H1 (cell line): ENCODE data around the gene STXBP5L. TPM values are rescaled to one million over a fixed set of nuclear protein-coding genes. Genes with fewer than 3 reads are reported as not detected.
"Not testable (repeated sequence)": the region's sequence is repeated elsewhere in the genome, so short reads cannot be mapped to it uniquely, and the experiment has no call there.

ENCODE experiments used
- CTCF ChIA-PET: fragments of 300-600 bp; sonication (Branson Sonifier 250); formaldehyde crosslinking; loops from one replicate; lab custom pipeline; 2021; ENCODE audit not compliant: partially characterized antibody; lab: Charles Lee
- POLR2A ChIA-PET: fragments of 300-600 bp; sonication (Branson Sonifier 250); formaldehyde crosslinking; loops from one replicate; lab custom pipeline; 2021; ENCODE audit warnings: inconsistent platforms; ENCODE audit not compliant: partially characterized antibody; lab: Charles Lee
- DNase-seq, 2 experiments: peaks; one replicate each; pipeline versions ENCODE4 v3.0.0 to v3.0.0-alpha.2; 2010 to 2022; ENCODE audit warnings: low spot score in 2 of 2, low read depth in 1 of 2, mixed read lengths in 1 of 2
- FAIRE-seq: peaks from 2 replicates; lab custom pipeline; 2011; peaks lifted over from hg19 to GRCh38; lab: Jason Lieb, UNC
- H2AFZ ChIP-seq: 2 replicates; pipeline ENCODE4 v1.8.1; 2012; ENCODE audit warnings: low read length, inconsistent platforms
- H2AK5ac ChIP-seq: 2 replicates; pipeline ENCODE4 v1.6.1; 2013; ENCODE audit warnings: low read depth, low read length
- H2BK120ac ChIP-seq: replicated peaks from 2 replicates; pipeline ENCODE3; 2013; ENCODE audit warnings: low read depth, low read length, inconsistent platforms
- H2BK12ac ChIP-seq: 2 replicates; pipeline ENCODE4 v1.6.1; 2013; ENCODE audit warnings: low read depth, low read length
- H2BK15ac ChIP-seq: 2 replicates; pipeline ENCODE4 v1.6.1; 2013; ENCODE audit warnings: low read length
- H2BK20ac ChIP-seq: 2 replicates; pipeline ENCODE4 v1.6.1; 2013; ENCODE audit warnings: low read length
- H2BK5ac ChIP-seq: 2 replicates; pipeline ENCODE4 v1.6.1; 2013; ENCODE audit warnings: low read depth, low read length
- H3K14ac ChIP-seq: 2 replicates; pipeline ENCODE4 v1.6.1; 2013; ENCODE audit warnings: inconsistent platforms; ENCODE audit not compliant: insufficient read length
- H3K18ac ChIP-seq: 2 replicates; pipeline ENCODE4 v1.6.1; 2013; ENCODE audit warnings: low read length; ENCODE audit errors: extremely low read depth
- H3K23ac ChIP-seq: 2 replicates; pipeline ENCODE4 v1.6.1; 2013; ENCODE audit warnings: inconsistent platforms; ENCODE audit not compliant: insufficient read length
- H3K23me2 ChIP-seq: 2 replicates; pipeline ENCODE4 v1.6.1; 2013; ENCODE audit warnings: low read depth, low read length
- H3K27ac ChIP-seq: 2 replicates; pipeline ENCODE4 v1.6.1; 2011; ENCODE audit warnings: low read depth, low read length, inconsistent platforms
- H3K27me3 ChIP-seq, 4 experiments: replicated peaks in 1 of 4; 1 replicate in 1 of 4; 2 replicates in 3 of 4; pipeline versions ENCODE4 v1.6.1 to v1.8.1; 2011 to 2013; ENCODE audit warnings: low read length in 3 of 4, mild to moderate bottlenecking in 3 of 4, inconsistent platforms in 2 of 4, mixed read lengths in 2 of 4, moderate library complexity in 1 of 4; ENCODE audit not compliant: control insufficient read depth in 3 of 4, insufficient read depth in 3 of 4; ENCODE audit errors: extremely low read depth in 1 of 4
- H3K36me3 ChIP-seq, 4 experiments: 2 replicates each; pipeline versions ENCODE4 v1.6.1 to v1.8.1; 2011 to 2013; ENCODE audit warnings: mild to moderate bottlenecking in 4 of 4, low read length in 3 of 4, moderate library complexity in 2 of 4, control low read depth in 1 of 4, inconsistent platforms in 1 of 4; ENCODE audit not compliant: insufficient read depth in 4 of 4, control insufficient read depth in 2 of 4
- H3K4ac ChIP-seq: replicated peaks from 2 replicates; pipeline ENCODE3; 2013; ENCODE audit warnings: low read length, low read depth, mixed read lengths, inconsistent platforms; ENCODE audit not compliant: insufficient read length
- H3K4me1 ChIP-seq, 4 experiments: replicated peaks in 1 of 4; 1 replicate in 1 of 4; 2 replicates in 3 of 4; pipeline versions ENCODE4 v1.6.1 to v1.8.1; 2011 to 2013; ENCODE audit warnings: low read length in 3 of 4, inconsistent platforms in 2 of 4, mixed read lengths in 1 of 4; ENCODE audit not compliant: insufficient read depth in 4 of 4, control insufficient read depth in 3 of 4
- H3K4me2 ChIP-seq, 2 experiments: 2 replicates each; pipeline versions ENCODE4 v1.6.1 to v1.8.1; 2011 to 2013; ENCODE audit warnings: low read depth in 2 of 2, low read length in 2 of 2, control low read depth in 1 of 2, inconsistent platforms in 1 of 2, mild to moderate bottlenecking in 1 of 2; ENCODE audit not compliant: insufficient read depth in 1 of 2
- H3K4me3 ChIP-seq, 4 experiments: fragments of 200-600, 300-600 bp in 1 of 4; sonication (generic), shearing (Covaris generic), sonication (Bioruptor Twin) in 1 of 4; 2 replicates each; pipeline versions ENCODE4 v1.5.1 to v1.8.1; 2011 to 2016; ENCODE audit warnings: low read length in 4 of 4, low read depth in 3 of 4, control low read depth in 2 of 4, inconsistent platforms in 2 of 4, mild to moderate bottlenecking in 2 of 4, mixed read lengths in 1 of 4, moderate library complexity in 1 of 4; ENCODE audit not compliant: insufficient read depth in 2 of 4; ENCODE audit errors: extremely low read depth in 1 of 4
- H3K56ac ChIP-seq: replicated peaks from 2 replicates; pipeline ENCODE3; 2013; ENCODE audit warnings: low read depth, mild to moderate bottlenecking, mixed read lengths, low read length, inconsistent platforms; ENCODE audit not compliant: insufficient read length
- H3K79me1 ChIP-seq: 2 replicates; pipeline ENCODE4 v1.6.1; 2013; ENCODE audit warnings: low read depth, low read length, control low read depth
- H3K79me2 ChIP-seq, 2 experiments: 2 replicates each; pipeline versions ENCODE4 v1.6.1 to v1.8.1; 2012 to 2013; ENCODE audit warnings: low read length in 2 of 2, mild to moderate bottlenecking in 2 of 2, inconsistent platforms in 1 of 2; ENCODE audit not compliant: insufficient read depth in 2 of 2, control insufficient read depth in 1 of 2
- H3K9ac ChIP-seq, 4 experiments: replicated peaks in 1 of 4; 1 replicate in 1 of 4; 2 replicates in 3 of 4; pipeline versions ENCODE4 v1.6.1 to v1.8.1; 2011 to 2013; ENCODE audit warnings: low read depth in 3 of 4, low read length in 3 of 4, control low read depth in 2 of 4, mild to moderate bottlenecking in 2 of 4, moderate library complexity in 2 of 4, inconsistent platforms in 1 of 4; ENCODE audit errors: extremely low read depth in 1 of 4
- H3K9me3 ChIP-seq, 2 experiments: 2 replicates each; pipeline versions ENCODE4 v1.6.1 to v1.8.1; 2012 to 2013; ENCODE audit warnings: mild to moderate bottlenecking in 2 of 2, moderate library complexity in 2 of 2, control low read depth in 1 of 2, inconsistent platforms in 1 of 2, low read depth in 1 of 2, low read length in 1 of 2, mixed read lengths in 1 of 2; ENCODE audit not compliant: insufficient read depth in 2 of 2
- H4K20me1 ChIP-seq, 2 experiments: replicated peaks in 1 of 2; 2 replicates each; pipeline versions ENCODE3 to v1.8.1; 2011 to 2013; ENCODE audit warnings: inconsistent platforms in 2 of 2, low read length in 2 of 2, mild to moderate bottlenecking in 1 of 2; ENCODE audit not compliant: insufficient read depth in 2 of 2, control insufficient read depth in 1 of 2
- H4K5ac ChIP-seq: 2 replicates; pipeline ENCODE4 v1.6.1; 2013; ENCODE audit warnings: low read length, low read depth, mixed read lengths, inconsistent platforms; ENCODE audit not compliant: insufficient read length
- H4K8ac ChIP-seq: 2 replicates; pipeline ENCODE4 v1.8.0; 2013; ENCODE audit warnings: mild to moderate bottlenecking, moderate library complexity, low read length, inconsistent platforms; ENCODE audit not compliant: insufficient read depth; ENCODE audit errors: extremely low read depth
- H4K91ac ChIP-seq: replicated peaks from 2 replicates; pipeline ENCODE3; 2013; ENCODE audit warnings: low read length, mixed read lengths, inconsistent platforms; ENCODE audit not compliant: insufficient read length
- KDM5A ChIP-seq: fragments of 200-600 bp; IDR thresholded peaks from 2 replicates; pipeline ENCODE4 v1.7.1; 2012; ENCODE audit warnings: mild to moderate bottlenecking, low read length, inconsistent platforms, mixed read lengths
- NANOG ChIP-seq: IDR thresholded peaks from 2 replicates; pipeline ENCODE4 v1.6.1; 2011; ENCODE audit warnings: low read length, low read depth, mild to moderate bottlenecking, inconsistent platforms; ENCODE audit not compliant: insufficient read depth, poor library complexity, severe bottlenecking
- POLR2AphosphoS5 ChIP-seq: IDR thresholded peaks from 2 replicates; pipeline ENCODE4 v1.6.1; 2011; ENCODE audit warnings: low read depth, low read length
- TAF1 ChIP-seq: IDR thresholded peaks from 2 replicates; pipeline ENCODE4 v1.6.1; 2011; ENCODE audit warnings: mild to moderate bottlenecking, low read depth, low read length
- WGBS, 2 experiments: shearing (Covaris generic) in 1 of 2; methylation state at CpG; one replicate each; pipeline versions ENCODE4 v1.1.6 to v1.1.7; 2013 to 2015; ENCODE audit warnings: low lambda C conversion rate in 2 of 2, mixed read lengths in 2 of 2, inconsistent platforms in 1 of 2, low coverage in 1 of 2, missing lambda C conversion rate in 1 of 2; ENCODE audit not compliant: insufficient replicate concordance in 2 of 2, insufficient coverage in 1 of 2, insufficient read length in 1 of 2; ENCODE audit errors: extremely low coverage in 1 of 2, missing lambda C conversion rate in 1 of 2; 5-methylcytosine and 5-hydroxymethylcytosine counted together
- polyA plus RNA-seq, 7 experiments: library from polyadenylated mRNA; depleted of rRNA in 3 of 7; stranded (reverse) in 5 of 7; unstranded in 2 of 7; fragments of >200 nt in 5 of 7; fragments of 200-250 nt in 2 of 7; gene quantifications; 1 replicate in 5 of 7; 2 replicates in 1 of 7; 4 replicates in 1 of 7; pipeline versions ENCODE4 v1.2.1 to v1.2.3, GENCODE V29; 2011 to 2013; ENCODE audit warnings: missing spikeins in 2 of 7, mixed read lengths in 2 of 7
- total RNA-seq: library from RNA; stranded (reverse); fragmentation: NEBNext Ultra II Directional; extraction: Animal tissue kit (Norgen Biotek cat#: 25700); gene quantifications from 2 replicates; pipeline ENCODE4 v1.2.1, GENCODE V29; 2021

Gene STXBP5L
- total and polyA plus RNA-seq, 2 of the 8 experiments (the other 6 are each of a cell fraction or from before 2014, with no cell fraction given), result 2.0 to 6.0 TPM

- no peak for TF ChIP-seq POLR2AphosphoS5
- TF ChIP-seq KDM5A, result no peak
- TF ChIP-seq NANOG, result no peak
- TF ChIP-seq TAF1, result no peak
Observed at GRCh38 chr3:121096953-121097352, 188.9 kb downstream of the STXBP5L start (continued).

GRCh38 chr3:121111086-121111485, 203.1 kb downstream of the STXBP5L start:
- not testable (repeated sequence) for H3K4me3 ChIP-seq, H3K9ac ChIP-seq, H3K4ac ChIP-seq, H4K8ac ChIP-seq, H3K23me2 ChIP-seq, H4K91ac ChIP-seq, H2BK20ac ChIP-seq, H2AFZ ChIP-seq, H2BK15ac ChIP-seq, H3K4me2 ChIP-seq, H3K27me3 ChIP-seq, H2BK12ac ChIP-seq, H4K5ac ChIP-seq, H3K18ac ChIP-seq, H3K9me3 ChIP-seq, H4K20me1 ChIP-seq, H3K4me1 ChIP-seq, H3K23ac ChIP-seq, H3K27ac ChIP-seq, H3K36me3 ChIP-seq, DNase-seq, FAIRE-seq, H2BK120ac ChIP-seq, H3K56ac ChIP-seq, H3K79me2 ChIP-seq, H2BK5ac ChIP-seq, H3K79me1 ChIP-seq, H2AK5ac ChIP-seq, H3K14ac ChIP-seq
- ChIA-PET CTCF (interaction anchor here (0.5 to 1.9 kb wide), 4 partner anchors 15 to 466 kb away, joined by 3 to 7 read pairs (median 4); no protein-coding TSS in a partner anchor), POLR2A (interaction anchor here (1.4 kb wide), 1 partner anchor 14 kb away, joined by 6 read pairs; no protein-coding TSS in a partner anchor)
- WGBS, 2 experiments, result 85% methylated on average over 2 of the region's 2 CpGs; no CpG with 5 or more reads in 1 of the 2 experiments
